Measurements from ENCODE around the gene GMDS.

- no peak for TF ChIP-seq POLR2A (IDR thresholded peaks at IDR 0.05; ENCODE audit: control extremely low read depth in 1 of 2, low read depth in 2 of 2, low read length in 2 of 2)
- TF ChIP-seq CREB1 (IDR thresholded peaks at IDR 0.05) = no peak
- TF ChIP-seq SRF (IDR thresholded peaks at IDR 0.05; ENCODE audit: low read depth, low read length) = no peak
- TF ChIP-seq GTF2F1 (IDR thresholded peaks at IDR 0.05; ENCODE audit: borderline replicate concordance, low read depth, low read length) = no peak
- TF ChIP-seq RAD21 (IDR thresholded peaks at IDR 0.05 in 1 of 2, conservative IDR thresholded peaks at IDR 0.05 in 1 of 2; ENCODE audit: low read depth in 2 of 2, low read length in 2 of 2) = no peak
- TF ChIP-seq BRCA1 (IDR thresholded peaks at IDR 0.05; ENCODE audit: low read depth, low read length) = no peak
- no peak for TF ChIP-seq CTCF (IDR thresholded peaks at IDR 0.05; ENCODE audit: control extremely low read depth in 1 of 3, insufficient read depth in 1 of 3, low read depth in 1 of 3, low read length in 3 of 3)
- no peak for TF ChIP-seq MAX (IDR thresholded peaks at IDR 0.05)
- no peak for TF ChIP-seq JUND (IDR thresholded peaks at IDR 0.05; ENCODE audit: low read length)
- no peak for TF ChIP-seq CEBPB (IDR thresholded peaks at IDR 0.05; ENCODE audit: low read depth, low read length)
Observed at GRCh38 chr6:1643111-1643510, 602.3 kb downstream of the GMDS start.
